ENCODE results near the gene ALPG. TPM values are rescaled to one million over a fixed set of nuclear protein-coding genes. Genes with fewer than 3 reads are reported as not detected.

Gene ALPG
- total and polyA plus RNA-seq, 10 of the 15 experiments (the other 5 are each of a cell fraction or from before 2014, with no cell fraction given): not detected

GRCh38 chr2:232415138-232415690 lies 8.6 kb downstream of the ALPG start:
- Histone ChIP-seq H3K4me2 (ENCODE audit: control insufficient read depth, insufficient read depth) (no peak overlapping the region), H3K27ac (ENCODE audit: control insufficient read depth, insufficient read depth) (no peak overlapping the region), H3K4me1 (ENCODE audit: control insufficient read depth, insufficient read depth, low read length) (peaks cover 8% of the 10 kb centered on the region), H3K27me3 (replicated peaks in 1 of 2; ENCODE audit: control insufficient read depth in 2 of 2, insufficient read depth in 2 of 2, low read length in 1 of 2) (peaks cover 6 to 9% of the 10 kb centered on the region in 2 experiments; a peak in 3 of 4 replicates), H3K9ac (ENCODE audit: control insufficient read depth, insufficient read depth, low read length) (no peak overlapping the region), H3K36me3 (ENCODE audit: control insufficient read depth in 2 of 2, insufficient read depth in 2 of 2, low read length in 1 of 2) (no peaks in the 10 kb centered on the region), H4K20me1 (ENCODE audit: control insufficient read depth, insufficient read depth) (no peaks in the 10 kb centered on the region), H3K79me2 (ENCODE audit: control insufficient read depth, insufficient read depth, low read length) (no peaks in the 10 kb centered on the region), H2AFZ (ENCODE audit: control insufficient read depth, low read depth, low read length) (no peak overlapping the region), H3K4me3 (no peak overlapping the region), H3K9me3 (replicated peaks; ENCODE audit: control insufficient read depth, insufficient read depth, low read length) (no peaks in the 10 kb centered on the region)
- POLR2A ChIA-PET: no interaction called here
- CTCF ChIA-PET: interaction anchor here (0.7 kb wide), 1 partner anchor 18 kb away, joined by 3 read pairs; no protein-coding TSS in a partner anchor
- DNase-seq (ENCODE audit: low read depth, low spot score) (no peak), FAIRE-seq (no peak), ATAC-seq (no peak)
- intact Hi-C loops (cut with micrococcal nuclease; ENCODE audit: unreplicated experiment): no loop called here
- in situ Hi-C loops (cut with MboI): no loop called here
- SMC1A ChIA-PET (ENCODE audit: uncharacterized antibody, unreplicated experiment): no interaction called here
- TF ChIP-seq NR2C1 (IDR thresholded peaks at IDR 0.05) (no peak), SMARCA5 (IDR thresholded peaks at IDR 0.05) (no peak), TARDBP (IDR thresholded peaks at IDR 0.05; ENCODE audit: borderline replicate concordance) (no peak), ZNF274 (IDR thresholded peaks at IDR 0.05; ENCODE audit: insufficient read depth, insufficient read length) (no peak), SKIL (IDR thresholded peaks at IDR 0.05; ENCODE audit: low read depth, poor library complexity, severe bottlenecking) (no peak), SUPT20H (IDR thresholded peaks at IDR 0.05; ENCODE audit: borderline replicate concordance, control insufficient read depth, low read depth, low read length) (no peak), MEF2B (IDR thresholded peaks at IDR 0.05; ENCODE audit: partially characterized antibody, poor library complexity, severe bottlenecking) (no peak), POU2F2 (IDR thresholded peaks at IDR 0.05; ENCODE audit: borderline replicate concordance, low read depth, low read length) (no peak), RB1 (IDR thresholded peaks at IDR 0.05; ENCODE audit: borderline replicate concordance) (no peak)
- BruUV-seq (replicated peaks): no TSS peak
- RAD21 ChIA-PET (ENCODE audit: unreplicated experiment): no interaction called here
- WGBS (ENCODE audit: insufficient coverage, insufficient replicate concordance, low lambda C conversion rate, missing lambda C conversion rate): 18% methylated on average over 8 of the region's 8 CpGs

All from GM12878 (cell line).